ENCODE measurements around the gene MOB2.

Gene MOB2

GRCh38 chr11:1484695-1485503 lies 1.7 kb downstream of the MOB2 start:
- DNase-seq: peak; percentile 25

- DNase-seq: peak; percentile 24
Measured at GRCh38 chr11:1484061-1484671, 2.4 kb downstream of the MOB2 start.

GRCh38 chr11:1483445-1483961 lies 3.1 kb downstream of the MOB2 start:
- DNase-seq: peak; percentile 24

- DNase-seq: peak; percentile 16
Measured at GRCh38 chr11:1482581-1483444, 3.8 kb downstream of the MOB2 start.

DNA sequence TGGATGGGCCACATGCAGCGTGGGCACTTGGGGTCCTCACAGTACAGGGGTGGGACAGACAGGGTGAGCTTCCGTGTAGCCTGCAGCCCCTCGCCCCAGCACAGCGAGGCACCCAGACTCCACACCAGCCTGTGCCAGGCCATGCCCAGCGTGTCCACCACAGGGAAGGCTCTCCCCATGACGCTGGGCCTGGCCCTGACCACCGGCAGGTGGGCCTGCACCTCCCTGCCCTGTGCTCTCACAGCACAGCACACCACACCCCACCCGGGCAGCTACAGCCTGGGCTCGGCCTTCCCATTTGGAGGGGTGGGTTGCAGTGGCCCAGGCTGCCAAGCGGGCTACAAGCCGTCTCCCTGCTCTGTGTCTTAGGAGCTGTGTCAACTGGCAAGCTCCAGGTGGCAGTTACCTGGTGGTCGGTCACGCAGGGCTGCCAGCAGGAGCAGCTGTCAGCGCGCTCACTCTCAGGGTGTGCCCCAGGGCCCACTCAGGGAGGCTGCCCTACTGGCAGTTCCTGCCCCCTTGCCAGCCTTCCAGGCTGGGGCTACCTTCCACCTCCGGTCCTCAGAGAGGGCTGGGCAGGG lies 4.6 kb downstream of the MOB2 start:
- peak; percentile 11 for DNase-seq

- DNase-seq: peak; percentile 16
Measured at GRCh38 chr11:1481483-1481825, 5.1 kb downstream of the MOB2 start.

DNA sequence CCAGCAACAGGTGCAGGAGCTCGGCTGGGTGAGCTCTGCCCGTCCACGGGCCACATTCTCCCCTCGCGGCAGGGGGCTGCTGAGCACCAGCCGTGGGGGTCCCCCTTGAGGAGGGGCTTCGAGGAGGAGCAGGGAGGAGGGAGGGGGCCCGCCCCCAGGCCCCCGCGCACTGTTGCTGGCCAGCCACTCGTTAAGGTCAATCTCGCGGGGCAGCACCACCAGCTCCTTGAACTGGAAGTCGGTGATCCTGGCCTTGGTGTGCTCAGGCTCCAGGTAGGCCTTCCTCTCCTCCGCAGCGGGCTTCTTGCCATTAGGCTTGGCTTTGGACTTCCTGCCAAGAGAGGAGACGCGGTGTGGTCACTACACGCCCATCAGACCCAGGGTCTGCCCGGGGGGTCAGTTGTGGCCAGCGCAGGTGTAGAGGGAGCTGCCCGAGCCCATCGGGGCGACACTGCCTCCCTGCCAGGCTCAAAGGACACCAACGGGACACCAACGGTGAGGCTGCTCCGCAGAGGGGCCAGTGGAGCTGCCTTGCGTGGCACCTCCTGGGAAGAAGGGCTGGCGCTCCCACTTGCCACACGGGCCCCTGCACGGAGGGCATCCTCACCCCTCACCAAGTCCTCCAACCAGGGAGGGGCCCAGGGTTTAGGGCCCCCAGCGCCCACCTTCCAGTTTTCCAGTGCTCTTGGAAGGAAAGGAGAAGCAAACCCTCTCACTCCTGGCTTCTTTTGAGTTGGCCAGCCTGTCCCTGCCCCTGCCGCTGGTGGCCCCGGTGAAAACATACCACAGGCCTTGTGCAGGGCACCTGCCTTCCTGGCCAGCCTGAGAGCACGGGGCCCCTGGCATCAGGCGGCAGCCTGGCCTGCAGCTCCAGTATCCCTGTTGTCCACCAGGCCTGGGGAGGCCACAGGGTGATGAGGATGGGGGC lies 5.8 kb downstream of the MOB2 start:
- peak; percentile 20 for DNase-seq

DNA sequence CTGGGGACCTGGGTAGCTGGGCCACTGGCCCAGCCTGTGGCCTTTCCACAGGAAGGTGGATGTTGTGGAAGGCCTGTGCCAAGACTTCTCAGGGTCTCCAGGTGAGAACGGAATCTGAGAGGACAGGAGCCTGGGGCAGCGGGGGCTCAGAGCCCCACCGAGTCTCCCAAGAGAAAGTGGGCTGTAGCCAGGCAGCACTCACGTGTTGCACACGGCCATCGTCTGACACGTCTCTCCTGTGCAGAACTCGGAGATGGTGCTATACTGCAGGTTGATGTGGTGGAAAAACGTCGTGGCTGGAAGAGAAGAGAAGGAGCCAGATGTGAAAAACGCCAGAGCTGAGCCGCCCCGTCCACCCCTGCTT lies 6.4 kb downstream of the MOB2 start:
- peak; percentile 5 for DNase-seq

DNA sequence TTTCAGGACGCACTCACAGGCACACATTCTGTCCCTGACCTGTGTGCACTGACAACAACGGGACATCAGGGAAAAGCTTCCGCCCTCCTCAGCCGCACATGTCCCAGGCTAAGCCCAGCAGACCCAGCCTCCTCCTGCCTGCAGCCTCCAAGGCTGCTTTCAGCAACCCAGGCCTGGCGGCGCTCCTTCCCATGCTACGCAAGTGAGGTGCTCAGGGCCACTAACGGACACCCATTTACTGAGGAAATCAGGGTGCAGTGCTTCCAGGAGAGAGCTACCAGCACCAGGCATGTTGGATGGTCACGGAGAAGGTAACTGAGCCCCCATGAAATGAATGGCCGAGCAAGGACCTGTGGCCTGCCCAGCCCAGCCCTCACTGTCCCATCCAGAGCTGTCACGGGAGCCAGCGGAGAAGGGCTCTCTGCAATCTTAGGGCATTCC lies 6.9 kb downstream of the MOB2 start:
- DNase-seq: no peak

- peak; percentile 22 for DNase-seq
Measured at GRCh38 chr11:1479006-1479677, 7.4 kb downstream of the MOB2 start.

GRCh38 chr11:1478544-1478943 lies 8.0 kb downstream of the MOB2 start:
- DNase-seq: no peak

DNA sequence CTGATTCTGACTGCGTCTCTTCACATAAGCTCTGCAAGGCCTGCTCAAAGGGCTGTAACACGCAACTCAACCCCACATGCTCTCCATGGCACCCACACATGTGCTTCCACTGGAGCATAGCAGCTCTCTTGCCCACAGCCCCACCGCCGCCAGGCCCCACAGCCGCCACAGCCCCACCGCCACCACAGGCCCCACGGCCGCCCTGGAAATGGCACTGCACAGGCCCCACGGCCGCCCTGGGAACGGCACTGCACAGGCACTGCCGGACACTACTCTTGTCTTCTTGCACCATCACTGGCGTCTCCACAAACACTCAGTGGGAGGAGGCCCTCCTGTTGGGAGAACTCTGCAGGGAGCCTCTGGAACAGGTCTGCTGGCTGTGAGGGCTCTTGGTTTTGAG lies 8.6 kb downstream of the MOB2 start:
- peak; percentile 14 for DNase-seq

DNA sequence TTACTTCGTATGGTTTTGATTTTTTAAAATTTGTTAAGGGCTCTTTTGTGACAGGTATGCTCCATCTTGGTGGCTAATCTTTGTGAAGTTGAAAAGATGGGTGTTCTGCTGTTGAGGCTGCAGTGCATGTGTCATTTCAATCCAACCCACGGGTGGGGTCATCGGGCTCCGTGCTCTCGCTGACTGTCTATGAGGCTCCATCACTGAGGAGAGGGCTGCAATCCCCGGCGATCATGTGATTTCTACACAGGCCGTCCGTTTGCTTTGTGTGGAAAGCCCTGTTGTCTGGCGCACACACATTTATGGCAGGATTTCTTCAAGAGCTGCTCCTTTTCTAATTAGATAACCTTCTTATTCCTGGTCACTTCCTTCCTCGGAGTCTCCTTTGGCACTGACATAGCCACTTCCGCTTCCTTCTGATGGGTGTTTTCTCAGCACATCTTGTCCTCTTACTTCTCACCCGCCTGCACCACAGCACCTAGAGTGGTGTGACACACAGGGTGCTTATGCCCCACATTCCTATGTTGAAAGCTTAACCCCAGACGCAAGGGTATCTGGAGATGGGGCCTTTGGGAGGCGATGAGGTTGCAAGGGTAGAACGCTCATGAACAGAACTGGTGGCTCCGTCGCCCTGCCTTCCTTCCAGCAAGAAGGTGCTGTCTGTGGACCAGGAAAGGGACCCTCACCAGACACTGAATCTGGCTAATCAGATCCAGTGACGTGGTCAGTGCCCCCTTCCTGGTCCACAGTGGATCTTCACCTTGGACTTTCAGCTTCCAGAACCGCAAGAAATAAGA lies 9.4 kb downstream of the MOB2 start:
- DNase-seq: no peak

- peak; percentile 5 for DNase-seq
Measured at GRCh38 chr11:1475841-1476240, 10.7 kb downstream of the MOB2 start.

- DNase-seq: peak; percentile 15
Measured at GRCh38 chr11:1473786-1474185, 12.8 kb downstream of the MOB2 start.

- DNase-seq: peak; percentile 25
Measured at GRCh38 chr11:1473011-1473628, 13.5 kb downstream of the MOB2 start.

GRCh38 chr11:1472180-1473005 lies 14.2 kb downstream of the MOB2 start:
- DNase-seq: peak; percentile 29

- peak; percentile 4 for DNase-seq
Measured at GRCh38 chr11:1471736-1472135, 14.8 kb downstream of the MOB2 start.
